Fibroblast of the aortic adventitia (primary cell): ENCODE data around the gene SPATA2. TPM values are rescaled to one million over a fixed set of nuclear protein-coding genes. Genes with fewer than 3 reads are reported as not detected.

ENCODE experiments used
- DNase-seq: peaks from one replicate; pipeline ENCODE4 v3.0.0-alpha.2; 2010; ENCODE audit warnings: low read depth
- H3K4me3 ChIP-seq: 2 replicates; pipeline ENCODE4 v1.5.1; 2011; ENCODE audit warnings: low read depth, mild to moderate bottlenecking, control low read depth, low read length, moderate library complexity
- CTCF ChIP-seq: IDR thresholded peaks from 2 replicates; pipeline ENCODE4 v1.5.1; 2011; ENCODE audit warnings: mild to moderate bottlenecking, low read length, control low read depth, inconsistent platforms; ENCODE audit not compliant: insufficient read depth
- total RNA-seq: library from RNA; depleted of rRNA; stranded (reverse); fragments of >200 nt; gene quantifications from 2 replicates; pipeline ENCODE4 v1.2.3, GENCODE V29; 2012; ENCODE audit warnings: low replicate concordance

Gene SPATA2
- total RNA-seq, 1 donor: 3.4 TPM

GRCh38 chr20:49916146-49917002 lies 1.0 kb upstream of the SPATA2 start:
- TF ChIP-seq CTCF: no peak
- no peak for DNase-seq
- peak overlapping the region; percentile 98 for H3K4me3 ChIP-seq

GRCh38 chr20:49915118-49915379 lies 280 bp downstream of the SPATA2 start:
- peak overlapping the region; percentile 98 for H3K4me3 ChIP-seq
- TF ChIP-seq CTCF: no peak
- no peak for DNase-seq

GRCh38 chr20:49914310-49915117 lies 815 bp downstream of the SPATA2 start:
- no peak for TF ChIP-seq CTCF
- H3K4me3 ChIP-seq: peak overlapping the region; percentile 98
- DNase-seq: no peak

- peak overlapping the region; percentile 98 for H3K4me3 ChIP-seq
- peak; percentile 31 for DNase-seq
- no peak for TF ChIP-seq CTCF
Measured at GRCh38 chr20:49913399-49914047, 1.8 kb downstream of the SPATA2 start.

GRCh38 chr20:49910340-49910706 lies 5.0 kb downstream of the SPATA2 start:
- no peak overlapping the region for H3K4me3 ChIP-seq
- DNase-seq: no peak
- no peak for TF ChIP-seq CTCF

- DNase-seq: no peak
- TF ChIP-seq CTCF: no peak
- H3K4me3 ChIP-seq: no peak overlapping the region
Measured at GRCh38 chr20:49909499-49910339, 5.6 kb downstream of the SPATA2 start.
